HepG2 (cell line): Measurements from ENCODE around the gene DPM2. TPM values are rescaled to one million over a fixed set of nuclear protein-coding genes. Genes with fewer than 3 reads are reported as not detected.

Source experiments
- CEBPG ChIP-seq: IDR thresholded peaks from 2 replicates; pipeline ENCODE4 v1.6.1; 2016
- HNRNPL ChIP-seq: fragments of 200-400 bp; formaldehyde crosslinking; IDR thresholded peaks from 2 replicates; pipeline ENCODE4 v1.6.1; 2017; ENCODE audit warnings: mild to moderate bottlenecking, low read depth, low read length
- HOXD1 ChIP-seq: sonication (generic); formaldehyde crosslinking; IDR thresholded peaks from 2 replicates; pipeline ENCODE4 v1.5.0; 2020; ENCODE audit warnings: missing genetic modification reagents
- PAX8 ChIP-seq: sonication (generic); formaldehyde crosslinking; IDR thresholded peaks from 2 replicates; pipeline ENCODE4 v1.8.0; 2022; ENCODE audit warnings: mild to moderate bottlenecking, missing genetic modification reagents, borderline replicate concordance
- PHF21A ChIP-seq: sonication (generic); formaldehyde crosslinking; IDR thresholded peaks from 2 replicates; pipeline ENCODE4 v1.5.0; 2020; ENCODE audit warnings: mild to moderate bottlenecking, missing genetic modification reagents
- PHF5A ChIP-seq: IDR thresholded peaks from one replicate; pipeline ENCODE4 v1.6.1; 2018; ENCODE audit warnings: low read depth, missing genetic modification reagents; ENCODE audit not compliant: unreplicated experiment
- SMAD3 ChIP-seq: sonication (generic); formaldehyde crosslinking; IDR thresholded peaks from 2 replicates; pipeline ENCODE4 v1.4.0; 2020; ENCODE audit warnings: missing genetic modification reagents
- SPEN ChIP-seq: sonication (generic); formaldehyde crosslinking; IDR thresholded peaks from 2 replicates; pipeline ENCODE4 v1.5.1; 2020; ENCODE audit warnings: low read depth, mild to moderate bottlenecking, missing genetic modification reagents
- XRCC5 ChIP-seq: fragments of 200-400 bp; formaldehyde crosslinking; optimal IDR thresholded peaks from 2 replicates; pipeline ENCODE3; 2017; ENCODE audit warnings: mild to moderate bottlenecking, low read length
- ZBTB7A ChIP-seq: sonication (generic); formaldehyde crosslinking; IDR thresholded peaks from 2 replicates; pipeline ENCODE4 v1.8.0; 2022; ENCODE audit warnings: mild to moderate bottlenecking, missing genetic modification reagents
- ZKSCAN5 ChIP-seq: sonication (generic); formaldehyde crosslinking; IDR thresholded peaks from 2 replicates; pipeline ENCODE4 v1.5.1; 2020; ENCODE audit warnings: mild to moderate bottlenecking, missing genetic modification reagents
- ZNF407 ChIP-seq: sonication (generic); formaldehyde crosslinking; IDR thresholded peaks from one replicate; pipeline ENCODE4 v1.5.1; 2020; ENCODE audit warnings: mild to moderate bottlenecking, missing genetic modification reagents; ENCODE audit errors: not compliant biosample characterization
- ZNF615 ChIP-seq: sonication (generic); formaldehyde crosslinking; IDR thresholded peaks from 2 replicates; pipeline ENCODE4 v1.5.0; 2020; ENCODE audit warnings: mild to moderate bottlenecking, missing genetic modification reagents, borderline replicate concordance
- ZNF687 ChIP-seq: sonication (generic); formaldehyde crosslinking; IDR thresholded peaks from 2 replicates; pipeline ENCODE4 v1.5.1; 2020; ENCODE audit warnings: mild to moderate bottlenecking, missing genetic modification reagents, moderate library complexity
- ZNF713 ChIP-seq: sonication (generic); formaldehyde crosslinking; IDR thresholded peaks from 2 replicates; pipeline ENCODE4 v1.4.0; 2020; ENCODE audit warnings: mild to moderate bottlenecking, missing genetic modification reagents
- ZNF761 ChIP-seq: sonication (generic); formaldehyde crosslinking; conservative IDR thresholded peaks from 2 replicates; pipeline ENCODE4 v1.4.0; 2020; ENCODE audit warnings: mild to moderate bottlenecking, missing genetic modification reagents
- polyA plus RNA-seq, 8 experiments: library from polyadenylated mRNA; depleted of rRNA in 3 of 8; stranded (reverse) in 7 of 8; unstranded in 1 of 8; fragments of >200 nt; fragmentation: Illumina TruSeq in 4 of 8; extraction: Trizol in 4 of 8; gene quantifications; 2 replicates each; pipeline versions ENCODE4 v1.2.1 to v1.2.3, GENCODE V29; 2011 to 2016; ENCODE audit warnings: low read depth in 4 of 8, missing spikeins in 1 of 8, mixed read lengths in 1 of 8; ENCODE audit not compliant: insufficient read depth in 1 of 8
- total RNA-seq, 5 experiments: library from RNA; depleted of rRNA; stranded (reverse); fragments of >200 nt; fragmentation: Illumina TruSeq; extraction: Trizol; gene quantifications; 2 replicates each; pipeline ENCODE4 v1.2.3, GENCODE V29; 2016; ENCODE audit warnings: low read depth in 1 of 5
- TF ChIP-seq, protein P1 (sequence below): IDR thresholded peaks from 2 replicates; pipeline ENCODE4 v1.6.1; 2016; ENCODE audit warnings: missing genetic modification reagents, missing compliant biosample characterization

Gene DPM2
- total and polyA plus RNA-seq, 2 of the 13 experiments (the other 11 are each of a cell fraction or from before 2014, with no cell fraction given): 24.8 to 35.3 TPM

GRCh38 chr9:127904561-127905003, 33.1 kb downstream of the DPM2 start (continued):
- TF ChIP-seq ZNF687 (CRISPR knock-in tag) (peak; percentile 39; the same call in 1 of the 2 replicates), ZKSCAN5 (no peak), ZBTB7A (CRISPR knock-in tag) (no peak), CEBPG (no peak), ZNF761 (CRISPR knock-in tag) (no peak), PHF21A (CRISPR knock-in tag) (peak; percentile 18; the same call in 1 of the 2 replicates), HNRNPL (no peak), SMAD3 (no peak), XRCC5 (peak; percentile 20), ZNF713 (no peak), PAX8 (CRISPR knock-in tag) (no peak), HOXD1 (no peak), PHF5A (CRISPR knock-in tag) (no peak), ZNF615 (CRISPR knock-in tag) (no peak), SPEN (0 out of 2 replicates have a peak, but pooled peaks have one; percentile 50), ZNF407 (peak; percentile 28)
- TF ChIP-seq, protein P1, sequence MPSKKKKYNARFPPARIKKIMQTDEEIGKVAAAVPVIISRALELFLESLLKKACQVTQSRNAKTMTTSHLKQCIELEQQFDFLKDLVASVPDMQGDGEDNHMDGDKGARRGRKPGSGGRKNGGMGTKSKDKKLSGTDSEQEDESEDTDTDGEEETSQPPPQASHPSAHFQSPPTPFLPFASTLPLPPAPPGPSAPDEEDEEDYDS (CRISPR knock-in tag): 0 out of 2 replicates have a peak, but pooled peaks have one; percentile 23
